Endodermal cell (in vitro differentiated cells): ENCODE measurements around the gene JAKMIP2. TPM values are rescaled to one million over a fixed set of nuclear protein-coding genes. Genes with fewer than 3 reads are reported as not detected.

Experiments used
- DNase-seq: peaks from one replicate; pipeline ENCODE4 v3.0.0-alpha.2; 2017
- H3K27ac ChIP-seq: 2 replicates; pipeline ENCODE4 v1.5.1; 2013; ENCODE audit warnings: mild to moderate bottlenecking, low read depth, low read length, moderate library complexity
- H3K27me3 ChIP-seq: 2 replicates; pipeline ENCODE4 v1.6.1; 2013; ENCODE audit warnings: mild to moderate bottlenecking, low read length, moderate library complexity; ENCODE audit not compliant: insufficient read depth, control insufficient read depth, poor library complexity, severe bottlenecking
- H3K36me3 ChIP-seq: 2 replicates; pipeline ENCODE4 v1.7.0; 2013; ENCODE audit warnings: mild to moderate bottlenecking, low read length, moderate library complexity; ENCODE audit not compliant: control insufficient read depth, insufficient read depth
- H3K4me1 ChIP-seq: one replicate; pipeline ENCODE4 v1.7.0; 2013; ENCODE audit warnings: low read length; ENCODE audit not compliant: control insufficient read depth, insufficient read depth
- H3K4me3 ChIP-seq: 2 replicates; pipeline ENCODE4 v1.5.1; 2013; ENCODE audit warnings: mild to moderate bottlenecking, low read length, moderate library complexity
- H3K9ac ChIP-seq: 2 replicates; pipeline ENCODE4 v1.6.1; 2013; ENCODE audit warnings: mild to moderate bottlenecking, low read length, moderate library complexity; ENCODE audit not compliant: poor library complexity, severe bottlenecking; ENCODE audit errors: extremely low read depth
- H3K9me3 ChIP-seq: 2 replicates; pipeline ENCODE4 v1.6.1; 2013; ENCODE audit warnings: mild to moderate bottlenecking, low read length, moderate library complexity; ENCODE audit not compliant: control insufficient read depth
- H3K27ac Mint-ChIP-seq: 2 replicates; pipeline ENCODE4 v1.8.0; 2020; ENCODE audit warnings: mixed read lengths
- H3K27me3 Mint-ChIP-seq: 2 replicates; pipeline ENCODE4 v1.8.0; 2021; ENCODE audit warnings: mild to moderate bottlenecking, mixed read lengths; ENCODE audit not compliant: insufficient read depth
- H3K36me3 Mint-ChIP-seq: 2 replicates; pipeline ENCODE4 v1.8.0; 2020; ENCODE audit warnings: low read depth, mixed read lengths
- H3K4me1 Mint-ChIP-seq: 2 replicates; pipeline ENCODE4 v1.8.0; 2020; ENCODE audit warnings: mixed read lengths
- H3K4me3 Mint-ChIP-seq: 2 replicates; pipeline ENCODE4 v1.8.0; 2020; ENCODE audit warnings: mild to moderate bottlenecking, moderate library complexity, mixed read lengths
- H3K9me3 Mint-ChIP-seq: 2 replicates; pipeline ENCODE4 v1.8.0; 2020; ENCODE audit warnings: mild to moderate bottlenecking, mixed read lengths
- WGBS, 2 experiments: methylation state at CpG; one replicate each; pipeline versions ENCODE4 v1.1.5 to v1.1.7; 2013; ENCODE audit warnings: missing lambda C conversion rate in 2 of 2, mixed read lengths in 1 of 2; ENCODE audit not compliant: insufficient coverage in 1 of 2, insufficient read length in 1 of 2; 5-methylcytosine and 5-hydroxymethylcytosine counted together
- total RNA-seq, 2 donors: library from RNA; stranded (reverse); fragmentation: NEBNext Ultra II Directional in 1 of 2; extraction: Animal tissue kit (Norgen Biotek cat#: 25700) in 1 of 2; gene quantifications; 2 replicates in 1 of 2; 3 replicates in 1 of 2; pipeline ENCODE4 v1.2.1, GENCODE V29; 2021
- TF ChIP-seq, protein P1 (sequence below): fragments of 200-600 bp; sonication (generic); conservative IDR thresholded peaks from 2 replicates; pipeline ENCODE4 v1.5.0; 2021; ENCODE audit warnings: antibody characterized with exemption, mild to moderate bottlenecking

JAKMIP2 gene
- total RNA-seq, 2 donors from 2014 or later = 6.9 to 16.7 TPM

DNA sequence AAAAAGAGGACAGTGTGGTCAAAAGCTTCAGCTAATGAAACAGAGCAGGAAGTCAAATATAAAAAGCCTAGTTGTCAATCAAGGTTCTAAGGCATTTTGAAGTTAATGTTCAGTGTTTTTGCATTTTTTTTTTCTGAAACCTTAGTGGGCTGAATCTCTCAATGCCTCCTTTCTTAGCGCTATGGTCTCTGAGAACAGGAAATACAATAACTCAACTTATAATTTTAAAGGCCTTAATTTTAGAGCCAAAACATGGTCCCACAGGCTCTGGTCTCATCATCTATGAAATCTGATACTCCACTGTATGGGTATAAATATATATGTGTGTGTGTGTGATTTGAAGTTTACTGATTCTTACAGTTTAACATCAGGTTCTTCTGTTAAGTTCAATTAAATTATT, 209.3 kb downstream of the JAKMIP2 start:
- Histone ChIP-seq H3K4me3 (no peak overlapping the region), H3K36me3 (no peaks in the 10 kb centered on the region), H3K27ac (no peak overlapping the region), H3K27me3 (no peaks in the 10 kb centered on the region), H3K9ac (no peak overlapping the region), H3K4me1 (peaks cover 3% of the 10 kb centered on the region), H3K9me3 (no peaks in the 10 kb centered on the region)
- 53 to 80% methylated on average over 1 of the region's 1 CpG for WGBS, 2 experiments
- H3K4me3 Mint-ChIP-seq = no peak overlapping the region
- H3K9me3 Mint-ChIP-seq = no peaks in the 10 kb centered on the region
- no peaks in the 10 kb centered on the region for H3K36me3 Mint-ChIP-seq
- no peaks in the 10 kb centered on the region for H3K27me3 Mint-ChIP-seq
- H3K4me1 Mint-ChIP-seq = peaks cover 21% of the 10 kb centered on the region
- no peak for DNase-seq
- H3K27ac Mint-ChIP-seq = no peak overlapping the region
- TF ChIP-seq, protein P1, sequence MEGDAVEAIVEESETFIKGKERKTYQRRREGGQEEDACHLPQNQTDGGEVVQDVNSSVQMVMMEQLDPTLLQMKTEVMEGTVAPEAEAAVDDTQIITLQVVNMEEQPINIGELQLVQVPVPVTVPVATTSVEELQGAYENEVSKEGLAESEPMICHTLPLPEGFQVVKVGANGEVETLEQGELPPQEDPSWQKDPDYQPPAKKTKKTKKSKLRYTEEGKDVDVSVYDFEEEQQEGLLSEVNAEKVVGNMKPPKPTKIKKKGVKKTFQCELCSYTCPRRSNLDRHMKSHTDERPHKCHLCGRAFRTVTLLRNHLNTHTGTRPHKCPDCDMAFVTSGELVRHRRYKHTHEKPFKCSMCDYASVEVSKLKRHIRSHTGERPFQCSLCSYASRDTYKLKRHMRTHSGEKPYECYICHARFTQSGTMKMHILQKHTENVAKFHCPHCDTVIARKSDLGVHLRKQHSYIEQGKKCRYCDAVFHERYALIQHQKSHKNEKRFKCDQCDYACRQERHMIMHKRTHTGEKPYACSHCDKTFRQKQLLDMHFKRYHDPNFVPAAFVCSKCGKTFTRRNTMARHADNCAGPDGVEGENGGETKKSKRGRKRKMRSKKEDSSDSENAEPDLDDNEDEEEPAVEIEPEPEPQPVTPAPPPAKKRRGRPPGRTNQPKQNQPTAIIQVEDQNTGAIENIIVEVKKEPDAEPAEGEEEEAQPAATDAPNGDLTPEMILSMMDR = no peak

DNA sequence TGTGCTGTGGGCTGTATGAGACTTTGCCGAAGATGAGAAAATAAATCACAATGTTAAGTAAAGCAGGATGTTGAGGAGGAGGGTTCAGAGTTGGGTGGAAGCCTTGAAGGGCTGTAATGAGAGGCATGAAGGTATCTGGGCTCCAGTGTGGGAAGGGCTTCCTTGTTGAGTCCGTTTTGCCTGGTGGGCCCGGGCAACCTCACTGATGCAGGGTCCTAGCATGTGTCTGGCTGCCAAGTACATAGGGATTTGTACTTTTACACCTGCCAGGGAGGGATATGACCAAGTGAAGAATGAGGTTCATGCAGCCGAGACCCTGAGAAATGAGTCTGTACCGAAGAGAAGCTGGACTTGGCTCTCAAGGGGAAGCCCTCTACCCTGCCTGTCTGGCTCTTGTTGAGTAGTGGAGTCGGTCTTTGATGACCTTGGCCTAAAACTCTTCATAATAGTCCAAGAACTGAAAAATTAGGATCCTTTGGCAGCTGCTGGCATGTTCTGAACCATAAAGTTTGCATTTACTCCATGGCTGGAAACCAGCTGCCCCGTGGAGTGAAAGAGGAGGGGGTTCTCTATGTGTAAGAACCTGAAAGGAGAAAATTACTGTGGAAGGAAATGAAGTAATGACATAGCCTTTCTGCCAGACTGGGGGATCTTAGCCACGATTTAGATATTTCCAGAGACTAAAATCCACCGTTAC, 213.7 kb downstream of the JAKMIP2 start:
- peaks cover 20% of the 10 kb centered on the region for H3K4me1 Mint-ChIP-seq
- no peak overlapping the region for H3K4me3 ChIP-seq
- no peaks in the 10 kb centered on the region for H3K9me3 Mint-ChIP-seq
- no peaks in the 10 kb centered on the region for H3K9me3 ChIP-seq
- H3K27me3 ChIP-seq = no peaks in the 10 kb centered on the region
- WGBS, 2 experiments = 90% methylated on average over 4 to 9 of the region's 9 CpGs
- H3K4me3 Mint-ChIP-seq = no peak overlapping the region
- H3K9ac ChIP-seq = no peak overlapping the region
- TF ChIP-seq, protein P1 = no peak
- H3K27me3 Mint-ChIP-seq = no peaks in the 10 kb centered on the region
- peaks cover 4% of the 10 kb centered on the region for H3K4me1 ChIP-seq
- H3K27ac ChIP-seq = no peak overlapping the region
- H3K36me3 Mint-ChIP-seq = no peaks in the 10 kb centered on the region
- DNase-seq = peak; percentile 65
- no peaks in the 10 kb centered on the region for H3K36me3 ChIP-seq
- H3K27ac Mint-ChIP-seq = peak overlapping the region; percentile 22

DNA sequence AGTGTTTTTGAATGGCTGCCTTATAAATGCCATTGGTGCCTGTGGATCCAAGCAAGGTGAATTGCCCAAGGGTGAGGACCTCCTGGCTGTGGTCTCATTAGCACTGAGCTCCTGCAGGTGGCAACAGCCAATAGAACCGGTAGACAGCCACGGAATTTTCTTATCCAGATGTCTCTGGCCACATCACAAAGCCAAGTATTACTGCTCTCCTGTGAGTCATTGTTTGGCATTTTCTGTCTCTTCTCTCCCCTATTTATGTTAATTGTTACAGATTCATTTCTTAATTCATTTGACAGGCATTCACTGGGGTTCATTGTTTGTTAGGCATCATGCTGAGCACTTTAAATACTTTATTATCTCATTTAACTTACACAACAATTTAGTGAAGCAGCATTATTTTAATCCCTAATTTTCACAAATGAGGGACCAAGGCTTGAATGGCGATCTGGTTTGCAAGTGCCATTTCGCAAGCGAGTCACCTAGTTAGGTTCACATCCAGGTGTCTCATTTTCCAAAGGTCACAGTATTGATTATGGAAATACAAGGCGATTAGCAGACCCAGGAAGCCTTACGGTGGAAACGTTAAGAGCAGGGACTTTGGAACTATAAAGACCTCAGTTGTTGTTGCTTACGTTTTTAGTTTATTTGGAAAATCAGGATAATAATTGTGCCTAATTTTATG, 214.5 kb downstream of the JAKMIP2 start:
- TF ChIP-seq, protein P1 = peak; percentile 36
- Mint-ChIP-seq H3K27ac (peak overlapping the region; percentile 76), H3K4me3 (no peak overlapping the region), H3K4me1 (peaks cover 20% of the 10 kb centered on the region), H3K9me3 (no peaks in the 10 kb centered on the region), H3K36me3 (no peaks in the 10 kb centered on the region), H3K27me3 (no peaks in the 10 kb centered on the region)
- WGBS, 2 experiments = 21 to 27% methylated on average over 6 to 9 of the region's 9 CpGs
- peaks cover 4% of the 10 kb centered on the region for H3K4me1 ChIP-seq
- no peaks in the 10 kb centered on the region for H3K36me3 ChIP-seq
- no peaks in the 10 kb centered on the region for H3K27me3 ChIP-seq
- H3K9me3 ChIP-seq = no peaks in the 10 kb centered on the region
- DNase-seq = peak; percentile 80
- H3K27ac ChIP-seq = peak overlapping the region; percentile 9
- H3K4me3 ChIP-seq = no peak overlapping the region
- H3K9ac ChIP-seq = no peak overlapping the region
